GM23248 (cell line): ENCODE measurements around the gene MOAP1. TPM values are rescaled to one million over a fixed set of nuclear protein-coding genes. Genes with fewer than 3 reads are reported as not detected.
A peak's percentile ranks its signal among the peaks of the same experiment; 100 is the strongest.
"Not testable (repeated sequence)": the region's sequence is repeated elsewhere in the genome, so short reads cannot be mapped to it uniquely, and the experiment has no call there.

Experiments used
- DNase-seq: peaks from one replicate; pipeline ENCODE4 v3.0.0-alpha.2; 2015
- H2AFZ ChIP-seq: fragments of 200-600 bp; sonication (generic); 2 replicates; pipeline ENCODE4 v1.6.1; 2016; ENCODE audit warnings: antibody characterized with exemption
- H3F3A ChIP-seq: fragments of 200-600 bp; sonication (generic); 2 replicates; pipeline ENCODE4 v1.6.1; 2016; ENCODE audit warnings: mild to moderate bottlenecking, antibody characterized with exemption, mixed run types; ENCODE audit not compliant: insufficient read depth
- H3K27ac ChIP-seq: fragments of 200-600 bp; sonication (generic); 2 replicates; pipeline ENCODE4 v1.5.1; 2016; ENCODE audit warnings: mild to moderate bottlenecking
- H3K27me3 ChIP-seq: fragments of 200-600 bp; sonication (generic); replicated peaks from 2 replicates; pipeline ENCODE4 v1.6.1; 2016; ENCODE audit warnings: mild to moderate bottlenecking; ENCODE audit not compliant: insufficient read depth
- H3K36me3 ChIP-seq: fragments of 200-600 bp; sonication (generic); 2 replicates; pipeline ENCODE4 v1.6.1; 2016; ENCODE audit warnings: low read depth, mild to moderate bottlenecking
- H3K4me1 ChIP-seq: fragments of 200-600 bp; sonication (generic); 2 replicates; pipeline ENCODE4 v1.6.1; 2016; ENCODE audit warnings: mild to moderate bottlenecking; ENCODE audit not compliant: insufficient read depth
- H3K4me2 ChIP-seq: fragments of 200-600 bp; sonication (generic); one replicate; pipeline ENCODE4 v1.6.1; 2016; ENCODE audit warnings: mild to moderate bottlenecking; ENCODE audit not compliant: unreplicated experiment
- H3K4me3 ChIP-seq: fragments of 200-600 bp; sonication (generic); 2 replicates; pipeline ENCODE4 v1.5.1; 2016; ENCODE audit warnings: mild to moderate bottlenecking
- H3K79me2 ChIP-seq: fragments of 200-600 bp; sonication (generic); 2 replicates; pipeline ENCODE4 v1.6.1; 2016; ENCODE audit warnings: mild to moderate bottlenecking; ENCODE audit not compliant: insufficient read depth
- H3K9ac ChIP-seq: fragments of 200-600 bp; sonication (generic); 2 replicates; pipeline ENCODE4 v1.6.1; 2016; ENCODE audit warnings: mild to moderate bottlenecking
- H3K9me2 ChIP-seq: fragments of 200-600 bp; sonication (generic); 2 replicates; pipeline ENCODE4 v1.6.1; 2016; ENCODE audit warnings: mixed run types, mild to moderate bottlenecking, moderate library complexity; ENCODE audit not compliant: insufficient read depth
- H3K9me3 ChIP-seq: fragments of 200-600 bp; sonication (generic); one replicate; pipeline ENCODE4 v1.6.1; 2017; ENCODE audit warnings: low read depth
- H4K20me1 ChIP-seq: fragments of 200-600 bp; sonication (generic); 2 replicates; pipeline ENCODE4 v1.6.0; 2016; ENCODE audit not compliant: insufficient read depth
- EZH2 ChIP-seq: fragments of 200-600 bp; sonication (generic); IDR thresholded peaks from 2 replicates; pipeline ENCODE4 v1.6.1; 2018; ENCODE audit warnings: antibody characterized with exemption, mild to moderate bottlenecking; ENCODE audit not compliant: insufficient read depth, poor library complexity, severe bottlenecking
- EZH2phosphoT487 ChIP-seq: fragments of 200-600 bp; sonication (generic); IDR thresholded peaks from 2 replicates; pipeline ENCODE4 v1.6.1; 2018; ENCODE audit warnings: antibody characterized with exemption, moderate library complexity, mild to moderate bottlenecking, low read depth; ENCODE audit not compliant: insufficient read depth
- WGBS, 2 experiments: methylation state at CpG; one replicate each; pipeline ENCODE4 v1.1.6; 2015 to 2017; ENCODE audit warnings: low lambda C conversion rate in 2 of 2, low coverage in 1 of 2; ENCODE audit errors: missing lambda C conversion rate in 2 of 2; 5-methylcytosine and 5-hydroxymethylcytosine counted together
- in situ Hi-C: fragments of 300-500 bp; cut with MboI; formaldehyde crosslinking; loops from 2 replicates; pipeline ENCODE4 v1.15.0; 2020
- polyA plus RNA-seq: library from polyadenylated mRNA; unstranded; fragments of >200 nt; fragmentation: Nextera tagmentation; extraction: Ambion mirVana; gene quantifications from 2 replicates; pipeline ENCODE4 v1.2.1, GENCODE V29; 2016
- total RNA-seq: library from RNA; depleted of rRNA; stranded (reverse); fragments of >200 nt; shearing (Covaris generic); gene quantifications from 2 replicates; pipeline ENCODE4 v1.2.3, GENCODE V29; 2014

MOAP1 gene
- total and polyA plus RNA-seq, 2 experiments from 2014 or later: 9.8 to 18.3 TPM

GRCh38 chr14:93163564-93163963, 21.1 kb downstream of the MOAP1 start:
- H3K9me3 ChIP-seq: no peaks in the 10 kb centered on the region
- H3K27ac ChIP-seq: no peak overlapping the region
- no peaks in the 10 kb centered on the region for H3K27me3 ChIP-seq
- H2AFZ ChIP-seq: no peak overlapping the region
- TF ChIP-seq EZH2phosphoT487: no peak
- no peak for TF ChIP-seq EZH2
- DNase-seq: no peak
- H3F3A ChIP-seq: no peaks in the 10 kb centered on the region
- no peaks in the 10 kb centered on the region for H3K9me2 ChIP-seq
- no peaks in the 10 kb centered on the region for H3K4me1 ChIP-seq
- WGBS, 2 experiments: 77 to 78% methylated on average over 5 of the region's 5 CpGs
- in situ Hi-C loops: no loop called here
- H3K79me2 ChIP-seq: no peaks in the 10 kb centered on the region
- no peaks in the 10 kb centered on the region for H4K20me1 ChIP-seq
- H3K9ac ChIP-seq: no peak overlapping the region
- no peak overlapping the region for H3K4me2 ChIP-seq
- no peak overlapping the region for H3K4me3 ChIP-seq
- no peaks in the 10 kb centered on the region for H3K36me3 ChIP-seq

- Histone ChIP-seq H3F3A (no peaks in the 10 kb centered on the region), H3K36me3 (no peaks in the 10 kb centered on the region), H3K4me3 (no peak overlapping the region), H4K20me1 (no peaks in the 10 kb centered on the region), H3K4me2 (no peak overlapping the region), H3K9me3 (no peaks in the 10 kb centered on the region), H3K4me1 (no peaks in the 10 kb centered on the region), H3K27me3 (no peaks in the 10 kb centered on the region), H2AFZ (no peak overlapping the region), H3K9ac (no peak overlapping the region), H3K27ac (no peak overlapping the region), H3K79me2 (no peaks in the 10 kb centered on the region), H3K9me2 (no peaks in the 10 kb centered on the region)
- no peak for DNase-seq
- TF ChIP-seq EZH2 (no peak), EZH2phosphoT487 (no peak)
- 4 to 9% methylated on average over 4 of the region's 4 CpGs for WGBS, 2 experiments
- in situ Hi-C loops: no loop called here
These were observed 23.2 kb downstream of the MOAP1 start for GRCh38 chr14:93161411-93161940.

GRCh38 chr14:93160353-93160801, 24.3 kb downstream of the MOAP1 start:
- no peaks in the 10 kb centered on the region for H3F3A ChIP-seq
- no peaks in the 10 kb centered on the region for H3K79me2 ChIP-seq
- H3K27ac ChIP-seq: no peak overlapping the region
- H4K20me1 ChIP-seq: no peaks in the 10 kb centered on the region
- H3K4me2 ChIP-seq: no peak overlapping the region
- no peaks in the 10 kb centered on the region for H3K36me3 ChIP-seq
- peak; percentile 38 for DNase-seq
- in situ Hi-C loops: no loop called here
- H3K27me3 ChIP-seq: no peaks in the 10 kb centered on the region
- TF ChIP-seq EZH2phosphoT487: no peak
- no peak for TF ChIP-seq EZH2
- H3K9me2 ChIP-seq: no peaks in the 10 kb centered on the region
- H3K9me3 ChIP-seq: no peaks in the 10 kb centered on the region
- H3K4me1 ChIP-seq: no peaks in the 10 kb centered on the region
- H3K4me3 ChIP-seq: no peak overlapping the region
- WGBS, 2 experiments: 36 to 39% methylated on average over 4 of the region's 4 CpGs
- H2AFZ ChIP-seq: no peak overlapping the region
- no peak overlapping the region for H3K9ac ChIP-seq

- H2AFZ ChIP-seq, DNase-seq, H3K9me3 ChIP-seq, H3K27me3 ChIP-seq, H3K4me2 ChIP-seq, H3K36me3 ChIP-seq, H3K79me2 ChIP-seq, H3K9ac ChIP-seq, H3K4me1 ChIP-seq, in situ Hi-C loops, H4K20me1 ChIP-seq, H3K9me2 ChIP-seq, H3K27ac ChIP-seq, H3K4me3 ChIP-seq, H3F3A ChIP-seq: not testable (repeated sequence)
- 42 to 50% methylated on average over 5 of the region's 5 CpGs for WGBS, 2 experiments
These were observed 24.9 kb downstream of the MOAP1 start for GRCh38 chr14:93159625-93160352.

- H3K79me2 ChIP-seq, H3K9ac ChIP-seq, in situ Hi-C loops, H3K27ac ChIP-seq, H3F3A ChIP-seq, H3K36me3 ChIP-seq, H3K4me2 ChIP-seq, H3K9me3 ChIP-seq, DNase-seq, H3K27me3 ChIP-seq, H4K20me1 ChIP-seq, H3K9me2 ChIP-seq, H2AFZ ChIP-seq, H3K4me3 ChIP-seq, H3K4me1 ChIP-seq: not testable (repeated sequence)
- 71% methylated on average over 7 of the region's 7 CpGs for WGBS, 2 experiments
These were observed 26.3 kb downstream of the MOAP1 start for GRCh38 chr14:93158349-93158748.
